GM19397 (cell line): ENCODE data around the gene CLMP.

Experiments used
- ATAC-seq: cut with Tn5 transposase; IDR thresholded peaks from one replicate; pipeline ENCODE4 v1.9.1; 2021; ENCODE audit warnings: mild to moderate bottlenecking, moderate library complexity; ENCODE audit not compliant: unreplicated experiment

CLMP gene, protein sequence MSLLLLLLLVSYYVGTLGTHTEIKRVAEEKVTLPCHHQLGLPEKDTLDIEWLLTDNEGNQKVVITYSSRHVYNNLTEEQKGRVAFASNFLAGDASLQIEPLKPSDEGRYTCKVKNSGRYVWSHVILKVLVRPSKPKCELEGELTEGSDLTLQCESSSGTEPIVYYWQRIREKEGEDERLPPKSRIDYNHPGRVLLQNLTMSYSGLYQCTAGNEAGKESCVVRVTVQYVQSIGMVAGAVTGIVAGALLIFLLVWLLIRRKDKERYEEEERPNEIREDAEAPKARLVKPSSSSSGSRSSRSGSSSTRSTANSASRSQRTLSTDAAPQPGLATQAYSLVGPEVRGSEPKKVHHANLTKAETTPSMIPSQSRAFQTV

GRCh38 chr11:123195188-123196059 is at the start of gene CLMP:
CLMP (minus strand) TSS chr11:123195248; CDS start chr11:123194940, 308 bp downstream.
- ATAC-seq: no peak

DNA sequence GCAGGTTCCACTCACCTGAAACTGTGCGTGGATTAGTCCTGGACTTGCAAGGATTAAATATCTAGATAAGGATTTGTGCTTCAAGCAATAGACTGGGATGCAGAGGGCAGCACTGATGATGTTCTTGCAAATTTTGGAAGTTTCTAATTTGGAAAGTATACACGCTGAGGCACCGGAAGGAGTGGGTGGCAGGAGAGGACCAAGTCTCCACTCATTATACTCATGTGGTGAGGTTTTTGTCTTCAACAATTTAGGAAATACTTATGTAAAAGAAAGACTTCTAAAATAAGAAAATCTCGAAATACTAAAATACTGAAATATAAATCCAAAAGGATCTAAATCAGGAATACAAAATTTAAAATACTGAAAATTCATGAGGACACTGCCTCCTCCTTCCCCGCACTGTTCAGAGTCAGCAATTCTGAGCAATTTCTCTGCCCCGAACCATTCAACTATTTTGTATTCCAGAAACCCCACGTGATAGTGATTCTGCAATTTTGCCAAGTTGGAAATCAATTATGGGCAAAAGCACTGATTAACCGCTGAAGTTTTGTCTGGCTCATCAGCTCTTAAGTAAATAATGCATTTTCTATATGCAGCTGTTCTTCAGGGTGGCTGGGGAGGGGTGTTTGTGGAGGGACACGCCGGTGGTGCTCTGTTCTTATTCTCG is 47.0 kb upstream of the CLMP start:
- no peak for ATAC-seq

GRCh38 chr11:123241294-123241693 is 46.2 kb upstream of the CLMP start:
- no peak for ATAC-seq

- no peak for ATAC-seq
Observed at GRCh38 chr11:123239191-123240150, 44.4 kb upstream of the CLMP start.

- ATAC-seq: no peak
Observed at GRCh38 chr11:123238297-123238696, 43.2 kb upstream of the CLMP start.

DNA sequence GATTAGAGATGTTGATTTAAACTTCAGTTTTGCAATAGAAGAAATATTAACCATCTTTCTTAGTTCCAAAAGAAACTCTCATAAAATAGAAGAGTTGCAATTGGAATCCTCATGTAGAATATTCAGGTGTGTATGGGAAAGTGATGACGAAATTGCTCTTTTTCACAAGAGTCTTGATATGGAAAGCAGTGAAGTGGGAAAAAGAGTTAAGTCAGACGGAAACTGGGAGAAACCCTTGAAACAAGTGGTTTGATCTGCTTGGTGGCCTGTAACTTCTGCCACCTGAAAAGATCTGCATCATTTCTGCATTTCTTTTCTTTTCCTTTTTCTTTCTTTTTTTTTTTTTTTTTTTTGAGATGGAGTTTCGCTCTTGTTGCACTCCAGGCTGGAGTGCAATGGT is 41.8 kb upstream of the CLMP start:
- no peak for ATAC-seq

DNA sequence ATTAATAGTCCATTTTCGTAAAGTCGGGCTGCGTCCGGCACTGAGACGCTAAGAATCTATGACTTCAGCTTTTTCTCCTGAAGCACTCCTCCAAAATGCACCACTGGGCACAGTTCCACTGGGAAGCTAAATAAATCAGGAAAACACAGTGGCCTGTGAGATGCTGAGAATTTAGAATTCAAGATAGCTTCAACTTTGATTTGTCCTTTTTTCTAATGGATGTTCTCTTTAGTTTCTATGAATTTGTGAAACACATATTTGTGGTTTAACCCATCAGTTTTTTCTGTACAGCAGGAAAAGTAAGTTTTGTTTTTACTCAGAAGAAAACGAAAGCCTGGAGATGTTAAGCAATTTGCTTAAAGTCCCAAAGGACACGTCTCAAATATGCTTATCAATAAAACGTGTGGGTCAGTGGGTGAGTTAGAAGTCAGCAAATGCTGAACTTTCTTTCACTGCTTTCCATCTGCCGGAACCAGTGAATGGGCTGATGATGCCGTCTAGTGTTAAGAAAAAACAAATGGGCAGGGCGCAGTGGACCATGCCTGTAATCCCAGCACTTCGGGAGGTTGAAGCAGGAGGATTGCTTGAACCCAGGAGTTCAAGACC is 40.7 kb upstream of the CLMP start:
- no peak for ATAC-seq

- no peak for ATAC-seq
Observed at GRCh38 chr11:123235117-123235655, 40.1 kb upstream of the CLMP start.

GRCh38 chr11:123233975-123234334 is 38.9 kb upstream of the CLMP start:
- ATAC-seq: no peak

DNA sequence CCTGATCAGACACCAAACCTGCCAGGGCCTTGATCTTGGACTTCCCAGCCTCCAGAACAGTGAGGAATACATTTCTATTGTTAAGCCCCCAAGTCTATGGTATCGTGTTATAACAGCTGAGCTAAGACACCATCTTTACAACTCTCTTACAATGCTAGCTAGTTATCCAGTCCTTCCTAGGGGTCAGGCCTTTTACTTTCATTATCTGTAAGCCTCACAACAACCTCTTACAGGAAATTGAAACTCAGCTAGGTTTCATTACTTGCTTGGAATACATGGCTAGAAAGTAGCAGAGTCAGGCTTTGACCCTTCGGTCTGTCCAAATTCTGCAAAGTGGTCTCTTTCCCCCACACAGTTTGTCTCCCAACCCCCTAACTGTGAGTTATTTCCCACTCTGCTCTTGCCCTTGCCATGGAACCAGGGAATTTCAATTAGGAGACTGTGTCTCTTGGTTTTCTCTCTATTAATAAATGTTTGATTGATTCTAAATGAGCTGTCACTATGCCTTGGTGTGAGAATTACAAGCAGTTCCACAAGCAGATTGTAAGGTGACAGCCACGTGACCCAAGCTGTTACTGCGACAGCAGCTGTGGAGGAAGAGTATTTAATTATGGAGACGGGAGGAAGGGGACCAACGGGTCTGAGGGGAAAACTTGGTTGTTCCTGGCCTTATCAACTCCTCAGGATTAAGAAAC is 38.4 kb upstream of the CLMP start:
- peak; percentile 87 for ATAC-seq

DNA sequence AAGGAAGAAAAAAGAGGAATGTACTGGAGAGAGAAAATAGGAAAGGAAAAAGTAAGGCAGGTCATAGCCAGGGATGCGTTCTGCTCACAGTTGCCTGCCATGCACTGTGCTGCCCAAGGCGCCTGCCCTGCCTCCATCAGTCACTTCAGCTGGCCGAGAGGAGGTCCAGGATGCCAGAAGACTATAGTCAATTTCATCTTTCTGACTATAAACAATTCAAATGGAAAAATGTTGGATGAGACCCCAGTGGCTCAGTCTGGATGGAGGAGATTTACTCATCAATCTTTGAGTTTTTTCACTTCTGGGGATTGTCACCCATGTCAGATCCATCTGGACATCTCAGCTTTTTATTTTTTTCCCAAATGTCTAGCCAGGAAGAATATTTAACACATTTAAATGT is 36.7 kb upstream of the CLMP start:
- ATAC-seq: no peak

DNA sequence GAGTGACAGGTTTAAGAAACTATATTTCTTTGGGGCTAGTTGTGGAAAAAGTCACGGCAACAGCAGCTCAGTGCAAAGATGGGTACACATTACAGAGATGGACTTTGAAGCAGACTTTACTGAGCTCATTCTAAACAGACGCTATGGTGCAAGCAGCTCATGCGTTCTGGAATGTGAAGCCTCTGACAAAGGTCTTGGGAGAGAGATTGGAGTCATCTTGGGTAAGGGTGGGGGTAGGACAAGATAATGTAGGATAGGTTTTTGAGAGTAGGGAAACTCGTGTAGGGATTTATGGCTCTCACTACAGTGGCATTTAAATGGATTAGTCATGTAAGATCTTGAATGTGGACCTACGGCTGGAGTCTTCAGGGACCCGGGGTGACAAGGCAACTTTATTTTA is 36.2 kb upstream of the CLMP start:
- no peak for ATAC-seq

DNA sequence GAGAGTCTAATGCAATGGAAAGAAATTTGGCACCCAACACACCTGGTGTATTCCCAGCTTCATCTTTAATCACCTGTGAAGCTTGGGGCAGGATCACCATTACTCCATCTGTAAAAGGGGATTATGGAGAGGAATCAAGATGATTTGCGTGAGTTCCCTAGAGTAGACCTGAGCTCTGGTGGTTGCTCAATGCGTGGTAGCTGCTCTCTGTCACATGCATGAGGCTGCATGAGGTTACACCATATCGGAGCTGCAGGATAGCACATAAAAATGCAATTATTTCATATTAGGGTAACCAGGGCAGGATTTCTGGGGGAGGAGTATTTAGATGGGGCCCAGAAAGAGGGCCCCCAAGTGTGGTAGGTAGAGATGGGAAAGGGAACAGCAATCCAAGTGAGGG is 35.3 kb upstream of the CLMP start:
- no peak for ATAC-seq

GRCh38 chr11:123228496-123229163 is 33.6 kb upstream of the CLMP start:
- no peak for ATAC-seq

DNA sequence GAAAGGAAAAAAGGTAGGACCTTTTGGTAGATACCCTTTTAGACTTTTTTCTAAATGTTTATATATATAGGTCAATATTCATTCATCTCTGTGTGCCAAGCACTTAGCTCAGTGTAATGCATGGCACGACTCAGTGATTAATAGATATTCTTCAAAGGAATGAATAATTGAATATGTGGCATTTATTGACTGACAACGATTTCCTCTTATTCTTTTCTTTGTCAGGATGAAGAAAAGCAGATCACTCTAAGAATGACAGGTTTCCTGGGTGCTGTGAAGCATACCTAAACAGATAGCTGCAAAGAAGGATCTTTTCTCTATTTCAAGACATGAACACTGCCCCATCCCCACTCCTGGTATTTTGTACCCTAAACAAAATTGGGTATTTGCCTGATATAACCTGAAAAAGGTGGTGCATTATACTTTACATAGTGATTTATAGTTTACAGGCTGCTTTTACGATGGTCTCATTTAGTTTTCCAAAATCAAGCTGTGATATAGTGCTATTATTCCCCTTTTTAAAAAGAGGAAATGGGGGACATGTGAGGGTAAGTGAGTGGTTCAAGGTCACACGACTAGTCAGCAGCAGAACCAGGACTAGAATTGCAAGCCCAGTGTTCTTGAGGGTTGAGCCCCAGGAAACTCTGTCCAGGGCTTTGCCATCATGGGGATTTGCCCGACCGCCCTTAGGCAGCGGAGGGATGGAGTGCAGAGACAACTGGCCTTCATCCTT is 32.9 kb upstream of the CLMP start:
- ATAC-seq: no peak

- no peak for ATAC-seq
Observed at GRCh38 chr11:123221584-123221983, 26.5 kb upstream of the CLMP start.

- ATAC-seq: no peak
Observed at GRCh38 chr11:123221096-123221561, 26.1 kb upstream of the CLMP start.
